SK-N-MC (cell line): ENCODE results near the gene NFATC2.

Experiments
- EZH2 ChIP-seq: fragments of 200-600 bp; sonication (generic); IDR thresholded peaks from one replicate; pipeline ENCODE4 v1.6.1; 2017; ENCODE audit warnings: antibody characterized with exemption
- FOXP2 ChIP-seq: optimal IDR thresholded peaks from 2 replicates; pipeline ENCODE3; 2011; ENCODE audit warnings: mild to moderate bottlenecking, moderate library complexity; ENCODE audit not compliant: insufficient read depth; ENCODE audit errors: extremely low read length, control extremely low read depth
- POLR2AphosphoS5 ChIP-seq: IDR thresholded peaks from 2 replicates; pipeline ENCODE4 v1.6.1; 2012; ENCODE audit warnings: mild to moderate bottlenecking, low read depth, low read length, borderline replicate concordance

DNA sequence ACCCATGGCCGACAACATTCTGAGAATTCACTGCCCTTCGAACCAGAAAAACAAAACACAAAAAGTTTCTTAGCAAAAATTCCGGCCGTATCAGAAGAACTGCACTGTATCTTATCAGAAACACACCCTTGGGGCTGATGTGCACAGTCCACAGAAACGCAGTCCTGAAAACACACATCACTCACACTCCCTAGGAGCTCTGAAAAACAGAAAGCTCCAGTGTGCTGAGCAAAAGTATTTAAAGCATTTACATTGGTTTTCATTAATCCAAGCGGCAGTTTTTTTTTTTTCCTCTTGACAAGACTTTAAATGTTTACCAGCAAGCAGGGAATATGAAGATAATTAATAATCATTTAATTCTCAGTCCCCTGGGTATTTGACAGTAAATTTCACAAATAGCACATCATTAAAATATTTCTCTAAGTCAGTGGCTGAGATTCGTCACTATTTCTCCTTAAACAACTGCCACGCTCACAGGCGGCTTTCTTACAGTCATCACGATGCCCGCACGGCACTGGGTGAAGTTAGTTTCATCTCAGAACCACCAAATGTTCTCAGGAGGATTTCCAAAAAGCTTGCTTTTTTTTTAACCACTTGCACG, 13.3 kb downstream of the NFATC2 start:
- TF ChIP-seq POLR2AphosphoS5 (no peak), EZH2 (no peak), FOXP2 (no peak)
